ENCODE results near the gene SEPTIN12. TPM values are rescaled to one million over a fixed set of nuclear protein-coding genes. Genes with fewer than 3 reads are reported as not detected.
"Not testable (repeated sequence)": the region's sequence is repeated elsewhere in the genome, so short reads cannot be mapped to it uniquely, and the experiment has no call there.

Gene SEPTIN12
- total RNA-seq, 1 experiment from 2014 or later = not detected

GRCh38 chr16:4784444-4784987, 3.6 kb downstream of the SEPTIN12 start:
- DNase-seq (ENCODE audit: low read depth) = not testable (repeated sequence)

- DNase-seq (ENCODE audit: low read depth) = no peak
These were observed 4.2 kb downstream of the SEPTIN12 start for GRCh38 chr16:4783951-4784336.

GRCh38 chr16:4783251-4783950, 4.7 kb downstream of the SEPTIN12 start:
- DNase-seq (ENCODE audit: low read depth) = no peak

- peak; percentile 33 for DNase-seq (ENCODE audit: low read depth)
These were observed 7.9 kb downstream of the SEPTIN12 start for GRCh38 chr16:4780235-4780634.

- no peak for DNase-seq (ENCODE audit: low read depth)
These were observed 10.1 kb downstream of the SEPTIN12 start for GRCh38 chr16:4778050-4778392.

- DNase-seq (ENCODE audit: low read depth) = no peak
These were observed 10.7 kb downstream of the SEPTIN12 start for GRCh38 chr16:4777339-4778049.

GRCh38 chr16:4776141-4776705, 11.9 kb downstream of the SEPTIN12 start:
- DNase-seq (ENCODE audit: low read depth) = no peak

GRCh38 chr16:4775005-4775404, 13.1 kb downstream of the SEPTIN12 start:
- DNase-seq (ENCODE audit: low read depth) = no peak

- DNase-seq (ENCODE audit: low read depth) = no peak
These were observed 15.8 kb downstream of the SEPTIN12 start for GRCh38 chr16:4772351-4772750.

GRCh38 chr16:4771646-4772045, 16.5 kb downstream of the SEPTIN12 start:
- DNase-seq (ENCODE audit: low read depth) = no peak

- DNase-seq (ENCODE audit: low read depth) = no peak
These were observed 18.9 kb downstream of the SEPTIN12 start for GRCh38 chr16:4769306-4769638.

- DNase-seq (ENCODE audit: low read depth) = peak; percentile 96
These were observed 19.4 kb downstream of the SEPTIN12 start for GRCh38 chr16:4768549-4769305.

GRCh38 chr16:4767872-4768548, 20.1 kb downstream of the SEPTIN12 start:
- peak; percentile 56 for DNase-seq (ENCODE audit: low read depth)

GRCh38 chr16:4766875-4767628, 21.1 kb downstream of the SEPTIN12 start, which contains the start of gene ZNF500:
Gene ZNF500 (minus strand): TSS chr16:4767162. CDS start chr16:4765978, 1,184 bp downstream.
- DNase-seq (ENCODE audit: low read depth) = peak; percentile 95

- no peak for DNase-seq (ENCODE audit: low read depth)
These were observed 22.4 kb downstream of the SEPTIN12 start for GRCh38 chr16:4765511-4766474.

GRCh38 chr16:4763791-4764190, 24.4 kb downstream of the SEPTIN12 start:
- no peak for DNase-seq (ENCODE audit: low read depth)

- DNase-seq (ENCODE audit: low read depth) = no peak
These were observed 25.9 kb downstream of the SEPTIN12 start for GRCh38 chr16:4762205-4762604.

GRCh38 chr16:4760221-4760910, 27.8 kb downstream of the SEPTIN12 start:
- no peak for DNase-seq (ENCODE audit: low read depth)

- no peak for DNase-seq (ENCODE audit: low read depth)
These were observed 32.5 kb downstream of the SEPTIN12 start for GRCh38 chr16:4755687-4756086.

Data from M059J (cell line).